HEK293 (cell line): ENCODE measurements around the gene DOCK3.

Experiments
- CTCF ChIP-seq: fragments of 450-650 bp; formaldehyde crosslinking; IDR thresholded peaks from 2 replicates; pipeline ENCODE4 v1.5.1; 2016; ENCODE audit warnings: missing biosample characterization, missing genetic modification characterization
- RBAK ChIP-seq: fragments of 450-650 bp; formaldehyde crosslinking; IDR thresholded peaks from 2 replicates; pipeline ENCODE4 v1.5.1; 2016; ENCODE audit warnings: missing biosample characterization, missing genetic modification characterization
- ZBTB26 ChIP-seq: fragments of 450-650 bp; formaldehyde crosslinking; optimal IDR thresholded peaks from 2 replicates; pipeline ENCODE3; 2016; ENCODE audit warnings: missing biosample characterization, mild to moderate bottlenecking, missing genetic modification characterization
- ZBTB49 ChIP-seq: fragments of 450-650 bp; formaldehyde crosslinking; IDR thresholded peaks from 2 replicates; pipeline ENCODE4 v1.5.1; 2016; ENCODE audit warnings: missing biosample characterization, missing genetic modification characterization, low read depth
- ZNF274 ChIP-seq, 2 experiments: fragments of 200-500 bp in 1 of 2; fragments of 450-650 bp in 1 of 2; sonication (Bioruptor generic) in 1 of 2; formaldehyde crosslinking in 1 of 2; IDR thresholded peaks; 2 replicates each; pipeline versions ENCODE4 v1.5.1 to v1.6.1; 2014 to 2016; ENCODE audit warnings: borderline replicate concordance in 1 of 2, inconsistent platforms in 1 of 2, low read length in 1 of 2, missing biosample characterization in 1 of 2, missing genetic modification characterization in 1 of 2
- ZNF354C ChIP-seq: fragments of 450-650 bp; formaldehyde crosslinking; IDR thresholded peaks from 2 replicates; pipeline ENCODE4 v1.5.1; 2016; ENCODE audit warnings: missing biosample characterization, missing genetic modification characterization, low read depth, borderline replicate concordance
- ZNF658 ChIP-seq: fragments of 450-650 bp; formaldehyde crosslinking; IDR thresholded peaks from 2 replicates; pipeline ENCODE4; 2016; ENCODE audit warnings: missing biosample characterization, missing genetic modification characterization
- ZSCAN23 ChIP-seq: fragments of 450-650 bp; formaldehyde crosslinking; IDR thresholded peaks from 2 replicates; pipeline ENCODE4 v1.5.1; 2016; ENCODE audit warnings: missing biosample characterization, missing genetic modification characterization
- TF ChIP-seq, protein P1 (sequence below): fragments of 450-650 bp; formaldehyde crosslinking; IDR thresholded peaks from 2 replicates; pipeline ENCODE4 v1.5.1; 2016; ENCODE audit warnings: missing biosample characterization, missing genetic modification characterization
- TF ChIP-seq, protein P2 (sequence below): fragments of 450-650 bp; formaldehyde crosslinking; IDR thresholded peaks from 2 replicates; pipeline ENCODE4 v1.5.1; 2016; ENCODE audit warnings: missing biosample characterization, missing genetic modification characterization

DNA sequence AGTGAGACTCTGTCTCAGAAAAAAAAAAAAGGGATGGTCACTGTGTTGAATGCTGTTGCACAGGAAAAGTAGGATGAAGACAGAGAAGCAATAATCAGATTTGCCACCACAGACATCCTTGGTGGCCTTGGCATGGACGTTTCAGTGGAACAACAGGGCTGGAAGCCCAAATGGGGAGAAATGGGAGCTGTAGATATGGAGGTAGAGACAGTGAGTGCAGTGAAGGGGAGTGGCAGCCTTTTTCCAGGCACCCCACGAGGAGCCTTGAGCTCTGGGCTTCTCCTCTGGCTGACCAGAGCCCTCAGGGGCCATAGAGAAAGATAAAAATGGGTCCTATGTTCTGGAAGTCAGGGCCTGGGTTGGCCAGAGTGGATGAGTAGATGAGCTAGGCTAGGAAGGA, 12.3 kb upstream of the DOCK3 start:
- no peak for TF ChIP-seq ZNF274 (IDR thresholded peaks at IDR 0.05; ENCODE audit: low read length)
- TF ChIP-seq ZNF274 (tag by site-specific recombination; IDR thresholded peaks at IDR 0.05; ENCODE audit: borderline replicate concordance) = no peak
- TF ChIP-seq ZSCAN23 (tag by site-specific recombination) = no peak
- TF ChIP-seq CTCF = no peak
- no peak for TF ChIP-seq ZBTB49 (tag by site-specific recombination)
- TF ChIP-seq, protein P1, sequence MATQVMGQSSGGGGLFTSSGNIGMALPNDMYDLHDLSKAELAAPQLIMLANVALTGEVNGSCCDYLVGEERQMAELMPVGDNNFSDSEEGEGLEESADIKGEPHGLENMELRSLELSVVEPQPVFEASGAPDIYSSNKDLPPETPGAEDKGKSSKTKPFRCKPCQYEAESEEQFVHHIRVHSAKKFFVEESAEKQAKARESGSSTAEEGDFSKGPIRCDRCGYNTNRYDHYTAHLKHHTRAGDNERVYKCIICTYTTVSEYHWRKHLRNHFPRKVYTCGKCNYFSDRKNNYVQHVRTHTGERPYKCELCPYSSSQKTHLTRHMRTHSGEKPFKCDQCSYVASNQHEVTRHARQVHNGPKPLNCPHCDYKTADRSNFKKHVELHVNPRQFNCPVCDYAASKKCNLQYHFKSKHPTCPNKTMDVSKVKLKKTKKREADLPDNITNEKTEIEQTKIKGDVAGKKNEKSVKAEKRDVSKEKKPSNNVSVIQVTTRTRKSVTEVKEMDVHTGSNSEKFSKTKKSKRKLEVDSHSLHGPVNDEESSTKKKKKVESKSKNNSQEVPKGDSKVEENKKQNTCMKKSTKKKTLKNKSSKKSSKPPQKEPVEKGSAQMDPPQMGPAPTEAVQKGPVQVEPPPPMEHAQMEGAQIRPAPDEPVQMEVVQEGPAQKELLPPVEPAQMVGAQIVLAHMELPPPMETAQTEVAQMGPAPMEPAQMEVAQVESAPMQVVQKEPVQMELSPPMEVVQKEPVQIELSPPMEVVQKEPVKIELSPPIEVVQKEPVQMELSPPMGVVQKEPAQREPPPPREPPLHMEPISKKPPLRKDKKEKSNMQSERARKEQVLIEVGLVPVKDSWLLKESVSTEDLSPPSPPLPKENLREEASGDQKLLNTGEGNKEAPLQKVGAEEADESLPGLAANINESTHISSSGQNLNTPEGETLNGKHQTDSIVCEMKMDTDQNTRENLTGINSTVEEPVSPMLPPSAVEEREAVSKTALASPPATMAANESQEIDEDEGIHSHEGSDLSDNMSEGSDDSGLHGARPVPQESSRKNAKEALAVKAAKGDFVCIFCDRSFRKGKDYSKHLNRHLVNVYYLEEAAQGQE (tag by site-specific recombination) = no peak
- no peak for TF ChIP-seq ZBTB26 (tag by site-specific recombination)
- TF ChIP-seq ZNF658 (tag by site-specific recombination) = no peak
- TF ChIP-seq, protein P2, sequence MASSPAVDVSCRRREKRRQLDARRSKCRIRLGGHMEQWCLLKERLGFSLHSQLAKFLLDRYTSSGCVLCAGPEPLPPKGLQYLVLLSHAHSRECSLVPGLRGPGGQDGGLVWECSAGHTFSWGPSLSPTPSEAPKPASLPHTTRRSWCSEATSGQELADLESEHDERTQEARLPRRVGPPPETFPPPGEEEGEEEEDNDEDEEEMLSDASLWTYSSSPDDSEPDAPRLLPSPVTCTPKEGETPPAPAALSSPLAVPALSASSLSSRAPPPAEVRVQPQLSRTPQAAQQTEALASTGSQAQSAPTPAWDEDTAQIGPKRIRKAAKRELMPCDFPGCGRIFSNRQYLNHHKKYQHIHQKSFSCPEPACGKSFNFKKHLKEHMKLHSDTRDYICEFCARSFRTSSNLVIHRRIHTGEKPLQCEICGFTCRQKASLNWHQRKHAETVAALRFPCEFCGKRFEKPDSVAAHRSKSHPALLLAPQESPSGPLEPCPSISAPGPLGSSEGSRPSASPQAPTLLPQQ (tag by site-specific recombination) = no peak
- no peak for TF ChIP-seq RBAK
- TF ChIP-seq ZNF354C (tag by site-specific recombination) = no peak
